NCI-H1930 (cell line): ENCODE results near the gene AQP5.

Source experiments
- DNase-seq, 2 experiments: peaks; one replicate each; lab custom pipeline; 2025; lab: John Stamatoyannopoulos, UW

AQP5 gene

DNA sequence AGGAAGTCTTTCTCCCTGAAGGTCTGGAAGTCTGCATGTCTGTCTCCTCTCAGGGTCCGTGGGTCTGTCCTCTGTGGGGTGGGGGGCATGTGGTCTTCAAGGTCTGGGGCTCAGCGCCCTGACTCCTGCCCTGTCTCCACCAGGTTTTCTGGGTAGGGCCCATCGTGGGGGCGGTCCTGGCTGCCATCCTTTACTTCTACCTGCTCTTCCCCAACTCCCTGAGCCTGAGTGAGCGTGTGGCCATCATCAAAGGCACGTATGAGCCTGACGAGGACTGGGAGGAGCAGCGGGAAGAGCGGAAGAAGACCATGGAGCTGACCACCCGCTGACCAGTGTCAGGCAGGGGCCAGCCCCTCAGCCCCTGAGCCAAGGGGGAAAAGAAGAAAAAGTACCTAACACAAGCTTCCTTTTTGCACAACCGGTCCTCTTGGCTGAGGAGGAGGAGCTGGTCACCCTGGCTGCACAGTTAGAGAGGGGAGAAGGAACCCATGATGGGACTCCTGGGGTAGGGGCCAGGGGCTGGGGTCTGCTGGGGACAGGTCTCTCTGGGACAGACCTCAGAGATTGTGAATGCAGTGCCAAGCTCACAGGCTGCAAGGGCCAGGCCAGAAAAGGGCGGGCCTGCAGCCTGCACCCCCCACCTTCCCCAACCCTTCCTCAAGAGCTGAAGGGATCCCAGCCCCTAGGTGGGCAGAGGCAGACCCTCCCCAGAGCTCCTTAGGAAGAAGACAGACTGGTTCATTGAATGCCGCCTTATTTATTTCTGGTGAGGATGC lies 3.4 kb downstream of the AQP5 start:
- DNase-seq, result no peak

DNA sequence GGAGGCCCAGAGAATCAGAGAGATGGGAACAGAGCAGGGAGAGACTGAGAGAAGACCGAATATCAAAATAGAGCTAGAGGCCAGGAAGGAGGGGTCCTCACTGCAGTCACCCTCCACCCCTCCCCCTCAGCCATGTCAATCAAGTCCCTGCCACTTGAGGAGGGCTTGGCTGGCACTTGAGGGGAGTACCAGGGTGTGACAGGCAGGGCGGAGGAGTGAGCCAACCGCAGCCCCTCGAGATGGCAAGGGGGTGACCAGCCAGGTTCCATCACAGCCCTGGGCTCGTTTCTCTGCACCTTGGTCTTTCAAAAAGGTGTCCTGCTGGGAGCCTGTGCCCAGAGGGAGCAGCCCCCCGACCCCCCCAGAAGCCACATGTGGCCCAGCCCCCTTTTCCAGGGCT lies 4.2 kb downstream of the AQP5 start:
- no peak for DNase-seq

DNA sequence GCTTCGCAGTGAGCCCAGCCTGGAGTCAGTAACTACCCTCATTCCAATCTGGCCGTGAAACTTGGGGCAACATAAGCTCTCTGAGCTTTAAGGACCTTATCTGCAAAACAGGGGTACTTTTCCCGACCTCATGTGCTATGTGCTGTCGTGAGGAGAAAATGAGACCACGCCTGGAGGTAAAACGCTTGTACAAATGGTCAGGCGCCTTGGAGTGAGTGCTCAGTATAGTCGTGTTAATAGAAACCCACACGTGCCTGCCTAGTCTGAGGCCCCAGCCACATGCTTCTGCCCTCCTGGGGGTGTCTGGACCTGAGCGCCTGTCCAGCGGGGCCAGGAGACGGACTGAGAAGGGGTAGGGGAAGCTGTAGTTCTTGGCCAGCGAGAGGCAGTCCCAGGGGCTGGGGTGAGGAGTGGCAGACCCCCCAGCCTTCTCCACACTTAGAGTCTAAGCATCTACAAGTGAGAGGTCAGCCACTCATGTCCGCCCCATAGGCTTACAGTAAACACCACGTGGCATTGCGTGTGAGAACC lies 4.9 kb downstream of the AQP5 start:
- DNase-seq, result no peak

DNA sequence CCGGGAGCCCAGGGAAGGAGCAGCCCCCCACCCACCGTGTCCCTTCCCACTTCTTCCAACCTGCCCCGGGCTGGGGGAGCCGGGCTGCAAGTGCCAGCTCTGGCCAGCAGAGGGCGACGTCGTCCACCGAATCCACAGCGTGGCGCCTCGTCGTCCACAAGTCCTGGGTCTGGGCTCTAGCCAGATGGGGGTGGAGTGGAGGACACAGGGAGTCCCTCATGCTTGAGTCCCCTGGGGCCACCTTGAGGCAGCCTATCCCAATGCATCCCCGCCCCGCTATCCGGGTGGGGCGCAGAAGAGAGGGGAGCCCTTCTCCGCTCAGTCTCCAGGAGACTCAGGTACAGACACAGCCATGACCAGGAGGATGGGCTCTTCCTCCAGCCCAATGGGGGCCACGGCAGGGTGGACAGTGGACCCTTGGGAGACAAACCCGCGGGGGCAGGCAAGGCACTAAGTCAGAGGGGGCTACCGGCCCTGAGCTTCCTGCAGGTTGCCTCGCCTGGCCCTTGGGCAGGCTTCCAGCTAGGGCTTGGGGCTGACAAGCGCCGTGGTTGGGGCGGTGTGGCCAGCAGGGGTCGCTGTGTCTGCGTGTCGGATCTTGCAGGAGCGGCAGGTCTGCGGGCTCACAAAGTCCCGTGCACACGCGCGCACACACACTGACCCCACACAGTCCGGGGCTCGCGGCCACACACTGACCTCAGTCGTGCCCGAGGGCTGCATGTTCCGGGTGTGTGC lies 5.5 kb downstream of the AQP5 start:
- DNase-seq, result peak; percentile 43 to 79

DNA sequence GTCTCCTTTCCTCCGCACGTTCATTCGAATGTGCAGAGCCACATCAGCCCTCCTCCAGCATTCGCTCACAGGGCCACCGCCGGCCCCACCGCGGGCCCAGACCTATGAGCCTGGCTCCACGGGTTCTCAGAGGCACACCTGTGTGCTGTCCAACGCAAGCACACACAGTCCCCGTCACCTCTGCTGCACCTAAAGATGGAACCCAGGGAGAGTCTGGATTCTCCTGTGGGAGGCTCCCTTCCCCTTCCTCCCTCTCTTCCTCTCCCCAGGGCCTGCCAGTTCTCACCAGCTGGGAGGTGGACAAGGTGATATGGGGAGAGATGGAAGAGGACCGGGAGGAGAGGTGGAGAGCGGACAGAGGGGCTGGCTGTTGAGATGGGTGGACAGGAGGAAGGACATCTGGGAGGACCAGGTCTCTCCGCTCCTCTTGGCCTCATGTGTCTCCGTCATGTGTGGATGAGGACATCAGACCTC lies 6.1 kb downstream of the AQP5 start:
- no peak for DNase-seq

DNA sequence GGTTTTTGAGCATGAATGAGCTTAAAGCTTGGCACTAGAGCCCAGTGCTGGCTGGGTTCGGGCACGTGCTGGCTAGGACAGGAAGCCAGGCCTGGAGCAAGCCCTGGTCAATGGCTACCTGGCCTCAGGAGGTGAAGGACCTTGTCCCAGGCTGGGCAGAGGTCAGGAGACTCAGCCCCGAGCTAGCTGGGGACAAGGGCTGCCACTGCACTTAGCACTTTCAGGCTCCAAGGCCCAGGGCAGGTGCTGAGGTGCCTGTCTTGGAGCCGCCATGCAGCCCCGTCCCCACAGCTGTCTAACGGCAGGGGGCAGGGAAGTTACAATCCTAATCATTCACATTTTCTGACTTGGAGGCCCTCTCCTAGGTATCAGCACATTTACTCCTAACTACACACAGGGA lies 6.8 kb downstream of the AQP5 start:
- no peak for DNase-seq

DNA sequence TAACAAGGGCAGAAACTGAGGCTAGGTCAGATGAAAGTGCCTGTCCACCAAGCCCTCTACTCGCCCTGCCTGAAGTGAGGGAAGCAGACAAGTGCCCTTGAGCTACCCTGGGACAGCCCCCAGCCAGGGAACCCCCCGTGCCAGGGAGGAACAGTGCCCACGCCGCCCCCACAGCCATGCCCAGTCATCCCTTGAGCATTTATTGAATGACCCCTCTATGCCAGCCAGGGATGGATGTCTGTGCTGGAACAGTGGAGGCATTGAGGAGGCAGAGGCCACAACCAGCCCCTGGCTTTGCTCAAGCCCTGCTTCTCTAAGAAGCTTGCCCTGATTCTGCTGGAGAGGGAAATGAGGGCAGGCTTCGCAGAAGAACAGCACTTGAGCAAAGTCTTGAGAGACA lies 7.4 kb downstream of the AQP5 start:
- DNase-seq, result no peak

DNA sequence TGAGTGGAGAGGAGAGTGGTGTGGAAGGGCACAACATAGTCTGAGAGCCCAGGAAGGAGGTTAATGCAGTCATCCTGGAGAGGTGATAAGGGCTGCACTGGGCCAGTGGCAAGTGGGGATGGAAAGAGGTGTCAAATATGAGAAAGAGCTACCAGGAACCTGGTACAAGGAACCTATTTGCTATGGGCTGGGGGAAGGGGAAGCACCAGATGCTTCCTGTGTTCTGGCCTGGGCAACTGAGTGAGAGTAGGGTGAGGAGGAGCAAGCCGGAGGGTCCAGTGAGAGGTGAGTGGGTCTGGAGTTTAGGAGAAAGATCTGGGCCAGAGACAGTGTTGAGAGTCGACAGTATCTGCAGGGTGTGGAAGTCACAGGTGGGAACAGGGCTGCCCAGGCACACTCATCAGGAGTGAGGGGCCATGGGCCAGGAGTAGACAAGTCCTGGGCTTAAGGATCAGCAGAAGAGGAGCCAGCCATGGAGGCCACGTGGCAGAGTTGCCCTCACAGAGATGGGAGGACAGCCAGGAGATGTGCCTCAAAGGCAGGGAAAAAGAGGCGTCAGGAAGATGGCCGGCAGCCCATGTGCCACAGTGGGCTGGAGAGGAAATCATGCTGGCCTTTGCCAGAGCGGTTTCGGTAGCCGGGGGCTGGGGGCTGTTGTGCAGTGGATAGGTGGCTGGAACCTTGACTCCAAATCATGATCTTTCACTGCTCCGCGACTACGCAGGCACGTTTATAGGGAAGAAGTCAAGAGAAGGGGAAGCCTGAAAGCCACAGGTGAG lies 8.2 kb downstream of the AQP5 start:
- DNase-seq, result no peak

DNA sequence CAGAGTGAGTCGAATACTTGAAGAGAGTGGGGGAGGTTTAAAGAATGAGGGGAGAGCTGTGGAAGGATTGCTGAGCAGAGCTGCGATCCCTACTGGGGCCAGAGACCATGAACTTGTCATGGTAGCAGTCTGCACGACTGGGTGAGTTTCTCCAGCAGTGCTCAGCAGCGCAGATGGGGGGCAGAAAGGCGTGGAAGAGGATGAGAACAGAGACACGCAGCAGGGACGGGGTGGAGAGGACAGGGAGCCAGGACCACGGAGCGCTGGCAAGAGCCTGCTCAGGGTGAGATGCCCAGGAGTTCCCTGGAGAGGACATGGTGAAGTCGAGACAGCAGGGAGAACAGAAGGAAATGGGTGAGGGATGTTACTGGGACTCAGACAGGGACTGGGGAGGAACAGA lies 9.0 kb downstream of the AQP5 start:
- DNase-seq, result no peak

DNA sequence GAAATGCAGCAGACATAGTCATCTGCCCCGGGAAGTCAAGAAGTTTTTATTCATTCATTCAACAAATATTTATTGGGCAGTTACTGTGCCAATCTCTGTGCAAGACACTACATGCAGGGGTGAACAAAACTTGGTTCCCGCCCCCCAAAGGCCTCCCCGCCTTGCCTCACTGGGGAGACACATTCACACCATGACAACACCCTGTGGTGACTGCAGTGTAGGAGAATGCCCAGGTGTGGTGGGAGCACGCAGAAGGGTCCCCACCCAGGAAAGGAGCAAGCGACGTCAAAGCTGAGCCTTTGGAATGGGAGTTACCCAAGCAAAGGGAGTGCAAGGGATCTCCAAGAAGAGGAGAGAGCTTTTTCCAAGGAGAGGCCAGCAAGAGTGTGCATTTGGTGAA lies 9.5 kb downstream of the AQP5 start:
- no peak for DNase-seq

DNA sequence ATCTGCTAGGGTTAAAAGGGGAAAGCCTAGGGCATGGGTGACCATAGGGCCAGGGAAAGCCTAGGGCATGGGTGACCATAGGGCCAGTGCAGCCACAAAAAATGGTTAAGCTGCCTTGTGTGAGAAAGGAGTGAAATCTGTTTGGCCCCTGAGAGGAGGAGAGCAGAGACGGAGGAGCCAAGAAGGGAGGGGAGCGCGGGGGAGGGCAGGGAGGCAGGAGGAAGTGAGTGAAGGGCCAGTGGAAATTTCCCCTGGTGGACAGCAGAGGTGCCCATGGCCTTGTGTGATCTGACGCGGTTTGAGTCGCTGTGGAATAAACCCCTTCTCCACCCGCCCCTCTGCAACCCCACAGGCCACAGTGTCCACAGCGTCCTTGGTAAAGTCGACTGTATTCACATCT lies 10.5 kb downstream of the AQP5 start:
- DNase-seq, result no peak

DNA sequence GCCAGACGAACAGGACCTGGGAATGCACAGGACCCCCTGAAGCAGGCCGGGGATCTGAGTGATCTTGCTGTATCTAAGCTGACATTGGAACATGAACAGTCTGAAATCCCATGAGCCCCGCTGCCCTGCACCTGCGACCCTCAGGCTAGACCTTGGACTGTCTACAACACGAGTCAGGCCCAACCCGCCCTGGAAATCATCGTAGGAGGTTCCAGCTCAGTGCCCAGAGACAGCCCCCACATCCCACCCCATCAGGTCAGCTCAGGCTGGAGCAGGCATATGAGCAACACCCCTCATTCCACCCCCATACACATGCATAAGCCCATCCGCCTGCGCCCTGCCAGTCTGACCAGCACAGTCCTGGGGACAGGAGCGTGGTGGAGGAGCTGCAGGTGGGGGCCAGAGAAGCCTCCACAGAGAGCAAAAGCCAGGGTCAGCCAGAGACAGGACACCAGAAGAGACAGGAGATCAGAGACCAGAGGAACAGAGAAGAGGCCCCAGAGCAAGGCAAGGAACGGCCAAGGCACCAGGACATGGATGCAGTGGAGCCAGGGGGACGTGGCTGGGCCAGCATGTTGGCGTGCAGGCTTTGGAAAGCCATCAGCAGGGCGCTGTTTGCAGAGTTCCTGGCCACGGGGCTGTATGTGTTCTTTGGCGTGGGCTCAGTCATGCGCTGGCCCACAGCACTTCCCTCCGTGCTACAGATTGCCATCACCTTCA lies 11.1 kb downstream of the AQP5 start, which contains the start of gene AQP6:
TSS of gene AQP6 (plus strand) at position 307 of the 720 bp plus-strand sequence. CDS start at position 534, 227 bp downstream.
- no peak for DNase-seq

DNA sequence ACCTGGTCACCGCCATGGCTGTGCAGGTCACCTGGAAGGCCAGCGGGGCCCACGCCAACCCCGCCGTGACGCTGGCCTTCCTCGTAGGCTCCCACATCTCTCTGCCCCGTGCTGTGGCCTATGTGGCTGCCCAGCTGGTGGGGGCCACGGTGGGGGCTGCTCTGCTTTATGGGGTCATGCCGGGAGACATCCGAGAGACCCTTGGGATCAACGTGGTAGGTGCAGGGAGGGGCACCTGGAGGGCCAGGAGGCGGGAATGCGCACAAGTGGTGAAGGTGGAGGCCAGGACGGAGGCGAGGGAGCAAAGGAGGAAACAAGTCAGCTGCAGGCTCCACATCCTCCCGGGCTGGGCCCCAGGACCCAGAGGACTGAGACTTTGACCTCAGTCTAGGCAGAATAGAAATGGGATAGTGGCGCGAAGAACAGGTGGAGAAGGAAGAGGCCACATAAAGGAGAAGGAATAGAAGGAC lies 11.7 kb downstream of the AQP5 start:
- no peak for DNase-seq

DNA sequence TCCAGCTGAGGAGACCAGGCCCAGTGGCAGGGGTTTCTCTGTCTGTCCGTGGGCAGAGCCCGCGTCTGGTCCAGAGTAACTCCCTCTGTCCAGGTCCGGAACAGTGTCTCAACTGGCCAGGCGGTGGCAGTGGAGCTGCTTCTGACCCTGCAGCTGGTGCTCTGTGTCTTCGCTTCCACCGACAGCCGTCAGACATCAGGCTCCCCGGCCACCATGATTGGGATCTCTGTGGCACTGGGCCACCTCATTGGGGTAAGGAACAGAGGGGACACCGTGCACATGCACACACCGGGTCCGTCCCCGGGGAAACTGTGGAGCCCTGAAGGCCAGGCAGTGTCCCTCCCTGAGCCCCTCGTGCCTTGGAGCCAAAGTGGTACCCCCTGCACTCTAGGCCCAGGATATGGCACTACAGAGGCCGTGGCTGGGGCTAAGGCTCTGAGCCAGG lies 12.6 kb downstream of the AQP5 start:
- DNase-seq, result peak in 1 of 2 experiments; percentile 8

DNA sequence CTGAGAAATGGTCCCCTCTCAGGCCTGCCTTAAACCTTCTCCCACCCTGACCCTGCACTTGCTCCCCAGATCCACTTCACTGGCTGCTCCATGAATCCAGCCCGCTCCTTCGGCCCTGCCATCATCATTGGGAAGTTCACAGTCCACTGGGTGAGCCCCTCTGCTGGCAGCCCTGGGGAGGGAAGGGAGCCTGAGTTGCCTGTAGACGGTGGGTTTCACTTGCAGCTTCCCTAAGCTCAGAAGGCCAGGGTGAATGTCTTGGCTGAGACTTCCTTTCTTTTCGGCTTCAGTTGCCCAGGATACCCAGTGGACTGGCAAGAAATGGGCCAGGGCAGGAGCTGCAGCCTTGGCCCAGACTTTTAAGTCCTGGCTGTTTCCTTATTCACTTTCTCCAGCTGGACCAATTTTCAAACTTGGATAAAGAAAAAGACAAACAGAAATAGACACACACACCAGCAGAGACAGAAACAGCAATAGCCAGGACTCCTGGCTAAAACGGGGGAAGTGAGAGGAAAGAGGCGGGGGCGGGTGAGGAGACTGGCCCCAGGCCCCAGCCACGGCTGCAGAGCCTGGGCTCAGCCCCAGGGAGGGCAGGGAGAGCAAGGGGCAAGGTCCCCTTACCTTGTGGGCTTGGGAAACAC lies 13.1 kb downstream of the AQP5 start:
- no peak for DNase-seq

DNA sequence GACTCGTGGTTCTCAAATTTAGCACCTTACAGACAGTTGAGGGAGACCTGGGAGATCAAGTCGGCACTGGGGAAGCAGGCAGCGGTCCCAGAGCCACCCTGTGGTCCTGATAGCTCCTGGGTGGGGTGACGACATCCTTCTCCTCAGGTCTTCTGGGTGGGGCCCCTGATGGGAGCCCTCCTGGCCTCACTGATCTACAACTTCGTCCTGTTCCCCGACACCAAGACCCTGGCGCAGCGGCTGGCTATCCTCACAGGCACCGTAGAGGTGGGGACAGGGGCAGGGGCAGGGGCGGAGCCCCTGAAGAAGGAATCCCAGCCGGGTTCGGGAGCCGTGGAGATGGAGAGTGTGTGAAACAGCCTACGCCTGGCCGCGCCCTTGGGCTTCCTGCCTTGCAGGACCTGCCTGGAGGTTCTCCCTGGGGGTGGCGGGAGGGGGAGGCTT lies 13.7 kb downstream of the AQP5 start:
- no peak for DNase-seq

DNA sequence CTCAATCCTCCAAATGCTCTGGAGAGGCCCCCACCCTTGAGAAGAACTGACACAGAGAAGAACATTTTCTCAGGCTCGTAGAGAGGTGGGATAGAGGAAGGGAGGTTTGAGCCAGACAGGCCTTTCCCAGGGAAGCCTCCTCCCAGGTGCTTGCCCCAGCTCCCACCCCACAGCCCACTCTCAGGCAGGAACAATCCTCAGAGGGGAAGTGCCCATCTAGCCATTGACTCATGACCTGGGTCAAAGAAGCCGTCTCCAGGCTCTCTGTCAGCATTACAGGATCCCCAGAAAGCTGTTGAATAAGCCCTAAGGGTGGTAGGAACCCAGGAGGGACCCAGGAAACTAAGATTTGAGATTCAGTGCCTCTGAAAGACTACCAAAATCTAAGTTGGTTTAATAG lies 14.9 kb downstream of the AQP5 start:
- DNase-seq, result no peak

DNA sequence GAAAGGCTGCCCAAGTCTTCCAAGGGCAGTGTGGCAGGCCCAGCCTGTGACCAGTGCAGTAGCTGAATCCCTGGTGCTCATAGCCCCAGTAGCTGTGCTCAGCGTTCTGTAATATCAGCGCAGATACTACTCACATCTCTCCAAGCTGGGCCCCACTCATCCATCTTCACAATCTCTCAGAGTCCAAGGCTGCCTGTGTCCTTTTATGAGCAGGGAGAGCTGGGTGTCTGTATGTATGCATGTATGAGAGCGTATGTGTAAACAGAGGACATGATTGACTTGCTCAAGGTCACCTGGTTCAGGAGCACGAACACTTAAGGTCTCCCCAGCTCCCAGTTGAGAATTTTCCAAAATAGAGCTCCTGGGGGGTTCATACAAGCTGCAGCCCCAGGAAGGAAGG lies 16.5 kb downstream of the AQP5 start:
- DNase-seq, result no peak

DNA sequence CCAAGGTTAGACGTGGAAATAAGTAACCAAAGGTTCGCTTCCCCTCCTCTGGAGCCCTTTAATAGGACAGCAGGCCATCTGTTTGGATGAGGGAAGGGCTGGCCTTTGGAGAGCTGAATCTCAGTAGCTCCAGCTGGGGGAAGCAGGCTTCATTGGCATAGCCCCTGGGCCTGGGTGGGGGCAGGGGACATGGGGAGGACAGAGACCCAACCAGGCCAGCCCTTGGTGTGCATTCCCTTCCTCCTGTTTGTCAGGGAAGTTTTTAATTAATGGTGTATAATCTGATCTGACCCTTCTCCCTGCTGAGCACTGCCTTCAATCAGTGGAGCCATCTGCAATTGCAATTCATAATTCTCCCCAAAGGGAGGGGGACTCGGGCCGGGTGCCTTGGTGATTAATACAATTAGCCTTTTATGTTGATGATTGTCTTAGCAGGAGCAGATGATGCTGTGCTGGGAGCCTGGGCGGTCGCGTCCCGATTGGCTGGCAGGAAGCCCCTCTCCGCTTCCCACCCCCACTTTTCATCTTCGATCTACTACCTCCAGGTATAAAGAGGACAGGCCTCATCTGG lies 17.4 kb downstream of the AQP5 start:
- no peak for DNase-seq

DNA sequence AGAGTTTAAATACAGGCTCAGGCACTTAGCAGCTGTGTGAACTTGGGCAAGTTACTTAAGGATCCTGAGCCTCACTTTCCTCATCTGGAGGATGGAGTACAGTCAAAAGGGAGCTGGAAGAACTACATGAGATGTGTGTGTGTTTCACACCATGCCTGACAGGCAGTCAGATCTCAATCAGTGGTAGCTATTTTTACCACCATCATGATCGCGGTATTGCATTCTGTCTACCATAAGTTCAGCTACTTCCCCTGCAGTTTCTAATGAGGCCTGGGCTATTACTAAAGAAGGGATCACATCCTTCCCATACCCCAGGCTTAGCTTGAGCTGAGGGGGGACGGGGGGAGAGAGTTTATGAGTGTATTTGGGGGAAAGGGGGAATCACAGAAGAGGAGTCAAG lies 18.1 kb downstream of the AQP5 start:
- DNase-seq, result no peak
